ENCODE data around the gene THSD7B. TPM values are rescaled to one million over a fixed set of nuclear protein-coding genes. Genes with fewer than 3 reads are reported as not detected.

Gene THSD7B
- total and polyA plus RNA-seq, 9 of the 15 experiments (the other 6 are each of a cell fraction or from before 2014, with no cell fraction given): not detected

DNA sequence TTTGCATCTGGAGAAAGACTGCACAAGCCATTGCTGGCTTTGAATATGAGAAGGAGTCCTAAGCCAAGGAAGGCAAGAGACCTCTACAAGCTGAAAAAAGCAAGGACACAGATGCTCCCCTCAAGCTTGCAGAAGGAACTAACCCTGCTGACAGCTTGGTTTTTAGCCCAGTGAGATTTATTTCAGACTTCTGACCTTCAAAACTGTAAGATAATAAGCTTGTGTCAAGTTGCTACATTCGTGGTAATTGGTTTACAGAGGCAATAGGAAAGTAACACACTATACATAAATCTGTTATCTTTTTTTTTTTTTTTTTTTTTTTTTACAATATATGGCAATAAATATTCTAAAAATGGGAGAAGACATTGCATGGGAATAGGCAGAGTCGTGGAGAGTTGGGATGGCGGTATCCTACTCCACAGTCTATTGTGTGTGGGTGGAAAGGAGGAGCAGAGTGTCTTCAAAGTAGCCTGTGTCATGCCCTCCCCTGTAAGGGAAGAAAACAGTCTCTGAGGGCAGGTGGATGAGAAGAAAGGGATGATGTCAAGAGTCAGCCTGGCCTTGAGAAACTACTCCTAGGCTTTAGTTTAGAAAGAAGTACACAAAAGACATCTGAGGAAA, 196.9 kb downstream of the THSD7B start:
- H3K4me2 ChIP-seq (ENCODE audit: insufficient read depth, low read length): no peak overlapping the region
- in situ Hi-C loops (cut with MboI) (no loop called here), intact Hi-C loops (cut with micrococcal nuclease) (no loop called here)
- BruUV-seq (replicated peaks): no TSS peak
- H3K27ac ChIP-seq (ENCODE audit: extremely low read depth, low read depth, low read length): no peak overlapping the region
- 0% methylated on average over 3 of the region's 3 CpGs for WGBS (ENCODE audit: insufficient coverage, low coverage, missing lambda C conversion rate)
- H4K20me1 ChIP-seq (replicated peaks; ENCODE audit: control insufficient read depth, insufficient read depth, low read length): no peaks in the 10 kb centered on the region
- H3K4me3 ChIP-seq: no peak overlapping the region
- no peak for FAIRE-seq
- no peak for DNase-seq (ENCODE audit: extremely low read depth in 1 of 4, low spot score in 3 of 4)
- H3K9me1 ChIP-seq (ENCODE audit: control insufficient read depth, insufficient read depth, low read length): no peaks in the 10 kb centered on the region
- no peaks in the 10 kb centered on the region for H3K27me3 ChIP-seq (ENCODE audit: control insufficient read depth in 2 of 2, insufficient read depth in 2 of 2, low read length in 2 of 2)
- H3K4me1 ChIP-seq (replicated peaks in 1 of 2; ENCODE audit: control insufficient read depth in 2 of 2, insufficient read depth in 2 of 2, low read length in 2 of 2): no peaks in the 10 kb centered on the region
- H3K9me3 ChIP-seq (replicated peaks; ENCODE audit: control insufficient read depth, insufficient read depth, low read depth, low read length): no peaks in the 10 kb centered on the region
- POLR2A ChIA-PET: no interaction called here
- TF ChIP-seq ZNF134 (CRISPR knock-in tag; conservative IDR thresholded peaks at IDR 0.05) (no peak), RFX7 (CRISPR knock-in tag; IDR thresholded peaks at IDR 0.05) (no peak), NCOA2 (IDR thresholded peaks at IDR 0.05; ENCODE audit: partially characterized antibody in 2 of 2) (no peak), FOXA3 (CRISPR knock-in tag; conservative IDR thresholded peaks at IDR 0.05 in 1 of 2, IDR thresholded peaks at IDR 0.05 in 1 of 2) (no peak), PHTF2 (CRISPR knock-in tag; IDR thresholded peaks at IDR 0.05) (no peak), HNRNPLL (IDR thresholded peaks at IDR 0.05; ENCODE audit: low read depth, low read length, poor library complexity, severe bottlenecking) (no peak), HCFC1 (IDR thresholded peaks at IDR 0.05; ENCODE audit: low read depth, low read length) (no peak), ARHGAP35 (IDR thresholded peaks at IDR 0.05; ENCODE audit: partially characterized antibody) (no peak), CREB1 (IDR thresholded peaks at IDR 0.05) (no peak), CREB1 (CRISPR knock-in tag; IDR thresholded peaks at IDR 0.05) (no peak), ZNF23 (CRISPR knock-in tag; IDR thresholded peaks at IDR 0.05) (no peak), EWSR1 (IDR thresholded peaks at IDR 0.05; ENCODE audit: borderline replicate concordance, low read depth, partially characterized antibody) (no peak)
- no peaks in the 10 kb centered on the region for H3K79me2 ChIP-seq (ENCODE audit: control insufficient read depth, insufficient read depth, low read length)
- no peak overlapping the region for H2AFZ ChIP-seq (ENCODE audit: low read depth, low read length)
- H3K36me3 ChIP-seq (ENCODE audit: control insufficient read depth, insufficient read depth, low read length): no peaks in the 10 kb centered on the region
- CTCF ChIA-PET (ENCODE audit: low intra/inter-chr PET ratio): no interaction called here
- no peak overlapping the region for H3K9ac ChIP-seq (ENCODE audit: insufficient read depth in 1 of 2, low read depth in 2 of 2, low read length in 2 of 2)
- no peak for ATAC-seq

All from K562 (cell line).